Vagina (tissue), 2 donors: ENCODE data around the gene PDIA3. TPM values are rescaled to one million over a fixed set of nuclear protein-coding genes. Genes with fewer than 3 reads are reported as not detected.
"Not testable (repeated sequence)": the region's sequence is repeated elsewhere in the genome, so short reads cannot be mapped to it uniquely, and the experiment has no call there.

ENCODE experiments used
- DNase-seq, 2 donors: peaks; one replicate each; pipeline ENCODE4 v3.0.0-alpha.2; 2017; ENCODE audit errors: extremely low spot score in 2 of 2
- H3K27ac ChIP-seq: fragments of 200-600 bp; sonication (generic); one replicate; pipeline ENCODE4 v1.5.1; 2019
- H3K27me3 ChIP-seq: fragments of 200-600 bp; sonication (generic); one replicate; pipeline ENCODE4 v1.5.1; 2019
- H3K36me3 ChIP-seq, 2 donors: fragments of 200-600 bp; sonication (generic); one replicate each; pipeline ENCODE4 v1.5.1; 2017 to 2019
- H3K4me1 ChIP-seq: fragments of 200-600 bp; sonication (generic); one replicate; pipeline ENCODE4 v1.5.1; 2019
- H3K4me3 ChIP-seq, 2 donors: fragments of 200-600 bp; sonication (generic); 1 replicate in 1 of 2; 2 replicates in 1 of 2; pipeline ENCODE4 v1.5.1; 2016 to 2019
- H3K9me3 ChIP-seq: fragments of 200-600 bp; sonication (generic); one replicate; pipeline ENCODE4 v1.5.1; 2019
- CTCF ChIP-seq, 3 experiments: fragments of 450-650 bp in 2 of 3; fragments of 200-600 bp in 1 of 3; sonication (generic) in 1 of 3; IDR thresholded peaks; one replicate each; pipeline ENCODE4 v1.5.1; 2017 to 2019; ENCODE audit warnings: antibody characterized with exemption in 3 of 3, mild to moderate bottlenecking in 2 of 3, moderate library complexity in 2 of 3
- POLR2A ChIP-seq, 2 donors: fragments of 450-650 bp; IDR thresholded peaks; one replicate each; pipeline ENCODE4 v1.6.1; 2017; ENCODE audit warnings: antibody characterized with exemption in 2 of 2, mild to moderate bottlenecking in 2 of 2, moderate library complexity in 2 of 2
- POLR2AphosphoS5 ChIP-seq, 2 donors: sonication (generic); formaldehyde crosslinking; IDR thresholded peaks; one replicate each; pipeline ENCODE4 v1.9.0; 2017; ENCODE audit warnings: antibody characterized with exemption in 2 of 2, mild to moderate bottlenecking in 2 of 2, low read depth in 1 of 2; ENCODE audit not compliant: insufficient read depth in 1 of 2
- intact Hi-C: fragments of 100-400 bp; cut with DNase I; formaldehyde crosslinking; loops from one replicate; pipeline ENCODE4 v1.15.1; 2023
- total RNA-seq: library from RNA; depleted of rRNA; stranded (reverse); fragments of >200 nt; gene quantifications from one replicate; pipeline ENCODE4 v1.2.3, GENCODE V29; 2016

PDIA3 gene
- total RNA-seq, 1 donor from 2014 or later, result 93.8 TPM

- Histone ChIP-seq H3K36me3 (no peaks in the 10 kb centered on the region), H3K4me3 (no peak overlapping the region), H3K27ac (no peak overlapping the region), H3K9me3 (no peaks in the 10 kb centered on the region), H3K4me1 (no peaks in the 10 kb centered on the region), H3K27me3 (no peaks in the 10 kb centered on the region)
- no peak for DNase-seq
- intact Hi-C loops, result no loop called here
- no peak for TF ChIP-seq POLR2AphosphoS5 (IDR thresholded peaks at IDR 0.05; ENCODE audit: insufficient read depth in 1 of 2, low read depth in 1 of 2)
- no peak for TF ChIP-seq CTCF (IDR thresholded peaks at IDR 0.05)
- TF ChIP-seq POLR2A (IDR thresholded peaks at IDR 0.05), result no peak
These were observed 10.8 kb upstream of the PDIA3 start for GRCh38 chr15:43735416-43735815.

GRCh38 chr15:43746903-43747309 is 668 bp downstream of the PDIA3 start:
- intact Hi-C loops, result not testable (repeated sequence)
- H3K4me1 ChIP-seq, result peaks cover 53% of the 10 kb centered on the region

GRCh38 chr15:43748376-43748775 is 2.1 kb downstream of the PDIA3 start:
- Histone ChIP-seq H3K9me3 (no peaks in the 10 kb centered on the region), H3K4me1 (peaks cover 66% of the 10 kb centered on the region), H3K27ac (peak overlapping the region; percentile 89), H3K36me3 (no peaks in the 10 kb centered on the region), H3K27me3 (no peaks in the 10 kb centered on the region), H3K4me3 (peak overlapping the region in 1 of 2 donors; percentile 70)
- intact Hi-C loops, result no loop called here
- TF ChIP-seq POLR2A (IDR thresholded peaks at IDR 0.05) (no peak), CTCF (IDR thresholded peaks at IDR 0.05) (no peak), POLR2AphosphoS5 (IDR thresholded peaks at IDR 0.05; ENCODE audit: insufficient read depth in 1 of 2, low read depth in 1 of 2) (no peak)
- DNase-seq, result no peak

More at GRCh38 chr15:43746903-43747309, 668 bp downstream of the PDIA3 start:
- DNase-seq, H3K9me3 ChIP-seq, H3K27me3 ChIP-seq, H3K36me3 ChIP-seq: not testable (repeated sequence)
- Histone ChIP-seq H3K4me3 (peak overlapping the region; percentile 70 to 71), H3K27ac (peak overlapping the region; percentile 89)

- H3K36me3 ChIP-seq, result peaks cover 0 to 11% of the 10 kb centered on the region in 2 donors
- DNase-seq, result no peak
- H3K9me3 ChIP-seq, result no peaks in the 10 kb centered on the region
- TF ChIP-seq POLR2AphosphoS5 (IDR thresholded peaks at IDR 0.05; ENCODE audit: insufficient read depth in 1 of 2, low read depth in 1 of 2), result no peak
- peak overlapping the region in 1 of 2 donors; percentile 3 for H3K4me3 ChIP-seq
- peaks cover 69% of the 10 kb centered on the region for H3K4me1 ChIP-seq
- H3K27ac ChIP-seq, result no peak overlapping the region
- intact Hi-C loops, result no loop called here
- H3K27me3 ChIP-seq, result no peaks in the 10 kb centered on the region
These were observed 3.6 kb downstream of the PDIA3 start for GRCh38 chr15:43749690-43750345.

GRCh38 chr15:43751885-43752284 is 5.6 kb downstream of the PDIA3 start:
- Histone ChIP-seq H3K4me3 (no peak overlapping the region), H3K27me3 (no peaks in the 10 kb centered on the region), H3K36me3 (peaks cover 0 to 28% of the 10 kb centered on the region in 2 donors), H3K9me3 (no peaks in the 10 kb centered on the region), H3K4me1 (peaks cover 63% of the 10 kb centered on the region), H3K27ac (no peak overlapping the region)
- DNase-seq, result no peak
- TF ChIP-seq POLR2A (IDR thresholded peaks at IDR 0.05) (no peak), CTCF (IDR thresholded peaks at IDR 0.05) (no peak), POLR2AphosphoS5 (IDR thresholded peaks at IDR 0.05; ENCODE audit: insufficient read depth in 1 of 2, low read depth in 1 of 2) (no peak)
- intact Hi-C loops, result no loop called here

GRCh38 chr15:43762824-43763223 is 16.6 kb downstream of the PDIA3 start:
- Histone ChIP-seq H3K27ac (no peak overlapping the region), H3K4me3 (no peak overlapping the region), H3K9me3 (no peaks in the 10 kb centered on the region), H3K36me3 (peaks cover 4 to 93% of the 10 kb centered on the region in 2 donors), H3K4me1 (peaks cover 12% of the 10 kb centered on the region), H3K27me3 (no peaks in the 10 kb centered on the region)
- no peak for DNase-seq
- intact Hi-C loops, result no loop called here
- TF ChIP-seq CTCF (IDR thresholded peaks at IDR 0.05), result no peak
- no peak for TF ChIP-seq POLR2AphosphoS5 (IDR thresholded peaks at IDR 0.05; ENCODE audit: insufficient read depth in 1 of 2, low read depth in 1 of 2)
- no peak for TF ChIP-seq POLR2A (IDR thresholded peaks at IDR 0.05)
